RWPE1 (cell line): Measurements from ENCODE around the gene DRC7.

Experiments used
- CTCF ChIA-PET: fragments of 350-600 bp; sonication (Branson Sonifier 250); formaldehyde crosslinking; extraction: SDS; loops from one replicate; lab custom pipeline; 2021; lab: Yijun Ruan, JAX
- POLR2A ChIA-PET: fragments of 400-600 bp; formaldehyde crosslinking; extraction: SDS; loops from one replicate; lab custom pipeline; 2020; ENCODE audit warnings: antibody characterized with exemption; ENCODE audit not compliant: low non-redundant PET; lab: Yijun Ruan, JAX
- DNase-seq: peaks from one replicate; pipeline ENCODE4 v3.0.0; 2012; ENCODE audit warnings: low spot score
- H3K27ac ChIP-seq: fragments of 450-650 bp; 2 replicates; pipeline ENCODE4 v1.5.1; 2017
- TF ChIP-seq, protein P1 (sequence below): fragments of 450-650 bp; conservative IDR thresholded peaks from 2 replicates; pipeline ENCODE4 v1.5.1; 2017; ENCODE audit warnings: low read depth, mild to moderate bottlenecking

The DRC7 gene

DNA sequence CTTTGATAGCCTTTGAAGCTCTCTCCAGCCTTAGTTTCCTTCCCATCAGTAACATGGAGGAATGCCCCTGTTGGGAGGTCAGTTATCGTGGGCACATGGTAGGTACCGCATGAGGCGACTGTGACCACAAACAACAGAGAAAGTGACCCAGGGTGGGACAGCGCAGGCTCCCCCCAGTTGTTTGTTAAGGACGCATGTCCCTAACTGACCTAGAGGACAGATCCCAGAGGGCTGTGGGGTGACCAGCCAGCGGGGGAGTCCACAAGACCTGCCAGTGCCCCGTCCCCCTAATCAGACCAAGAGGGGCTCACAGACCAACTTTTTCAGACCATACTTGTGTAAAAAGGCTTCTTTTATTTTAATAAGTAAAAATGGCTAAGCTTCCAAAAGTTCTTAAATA lies 63.3 kb downstream of the DRC7 start:
- ChIA-PET CTCF (interaction anchor here (0.6 to 5.2 kb wide), 11 partner anchors 13 to 835 kb away, joined by 3 to 35 read pairs (median 4); no protein-coding TSS in a partner anchor), POLR2A (no interaction called here)
- TF ChIP-seq, protein P1, sequence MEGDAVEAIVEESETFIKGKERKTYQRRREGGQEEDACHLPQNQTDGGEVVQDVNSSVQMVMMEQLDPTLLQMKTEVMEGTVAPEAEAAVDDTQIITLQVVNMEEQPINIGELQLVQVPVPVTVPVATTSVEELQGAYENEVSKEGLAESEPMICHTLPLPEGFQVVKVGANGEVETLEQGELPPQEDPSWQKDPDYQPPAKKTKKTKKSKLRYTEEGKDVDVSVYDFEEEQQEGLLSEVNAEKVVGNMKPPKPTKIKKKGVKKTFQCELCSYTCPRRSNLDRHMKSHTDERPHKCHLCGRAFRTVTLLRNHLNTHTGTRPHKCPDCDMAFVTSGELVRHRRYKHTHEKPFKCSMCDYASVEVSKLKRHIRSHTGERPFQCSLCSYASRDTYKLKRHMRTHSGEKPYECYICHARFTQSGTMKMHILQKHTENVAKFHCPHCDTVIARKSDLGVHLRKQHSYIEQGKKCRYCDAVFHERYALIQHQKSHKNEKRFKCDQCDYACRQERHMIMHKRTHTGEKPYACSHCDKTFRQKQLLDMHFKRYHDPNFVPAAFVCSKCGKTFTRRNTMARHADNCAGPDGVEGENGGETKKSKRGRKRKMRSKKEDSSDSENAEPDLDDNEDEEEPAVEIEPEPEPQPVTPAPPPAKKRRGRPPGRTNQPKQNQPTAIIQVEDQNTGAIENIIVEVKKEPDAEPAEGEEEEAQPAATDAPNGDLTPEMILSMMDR: no peak
- peak overlapping the region; percentile 90 for H3K27ac ChIP-seq
- DNase-seq: no peak

DNA sequence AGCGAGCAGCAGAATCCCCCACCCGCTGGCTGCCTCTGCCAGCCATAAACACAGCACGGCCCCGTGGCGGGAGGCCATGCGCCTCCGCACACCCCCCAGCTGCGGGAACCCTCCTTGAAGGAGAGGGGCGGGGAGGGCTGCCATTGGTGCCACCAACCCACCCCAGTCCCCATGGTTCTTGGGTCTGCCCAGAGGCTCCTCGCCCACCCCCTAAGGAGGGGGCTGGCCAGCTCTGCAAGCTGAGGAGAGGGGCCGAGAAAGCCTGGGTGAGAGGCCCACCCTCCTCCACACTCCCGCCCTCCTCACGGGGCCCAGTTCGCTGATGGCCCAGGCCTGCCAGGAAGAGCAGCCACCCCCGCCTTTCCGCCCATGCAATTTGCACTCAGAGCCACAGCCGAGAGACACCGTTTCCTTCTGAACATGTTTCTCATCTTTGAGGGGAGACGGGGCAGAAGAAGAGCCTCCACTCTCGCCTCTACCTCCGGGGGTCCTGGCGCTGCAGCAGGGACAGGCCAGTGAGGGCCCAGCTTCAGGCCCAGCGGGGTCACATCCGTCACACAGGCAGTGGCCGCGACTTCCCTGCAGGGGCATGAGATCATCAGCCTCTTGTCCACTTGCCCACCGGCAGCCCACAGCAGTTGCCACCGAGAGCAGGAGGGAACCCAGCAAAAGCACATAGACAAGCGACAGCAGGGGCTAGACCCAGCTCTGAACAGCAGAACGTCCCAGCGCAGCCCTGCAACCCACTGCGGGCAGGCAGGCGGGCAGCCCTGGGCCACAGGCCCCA lies 63.9 kb downstream of the DRC7 start:
- ChIA-PET CTCF (interaction anchor here (0.6 to 5.2 kb wide), 5 partner anchors 12 to 213 kb away, joined by 3 to 35 read pairs (median 4); no protein-coding TSS in a partner anchor), POLR2A (no interaction called here)
- peak overlapping the region; percentile 90 for H3K27ac ChIP-seq
- TF ChIP-seq, protein P1: no peak
- no peak for DNase-seq

DNA sequence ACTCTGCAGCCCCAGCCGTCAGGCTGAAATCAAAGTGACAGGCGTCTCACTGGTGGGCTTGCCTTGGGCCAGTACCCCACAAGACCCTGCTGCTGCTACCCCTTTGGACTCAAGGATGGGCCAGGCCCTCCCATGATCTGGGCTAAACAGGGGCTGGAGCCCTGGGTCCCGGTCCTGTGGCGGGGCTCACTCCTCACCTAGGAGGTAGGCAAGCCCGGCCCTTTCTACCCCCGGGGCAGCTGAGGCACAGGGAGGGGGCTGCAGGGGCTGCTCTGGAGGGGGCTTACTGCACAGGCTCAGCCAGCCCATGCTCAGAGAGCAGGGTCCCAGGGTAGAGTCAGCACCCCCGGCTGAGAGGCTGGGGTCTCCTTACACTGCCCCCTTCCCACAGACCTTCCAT lies 64.5 kb downstream of the DRC7 start:
- CTCF ChIA-PET: interaction anchor here (1.0 to 5.2 kb wide), 2 partner anchors 43 to 104 kb away, joined by 3 to 35 read pairs; partner anchors contain the start of gene KIFC3
- DNase-seq: no peak
- TF ChIP-seq, protein P1: no peak
- peak overlapping the region; percentile 90 for H3K27ac ChIP-seq
- POLR2A ChIA-PET: no interaction called here

DNA sequence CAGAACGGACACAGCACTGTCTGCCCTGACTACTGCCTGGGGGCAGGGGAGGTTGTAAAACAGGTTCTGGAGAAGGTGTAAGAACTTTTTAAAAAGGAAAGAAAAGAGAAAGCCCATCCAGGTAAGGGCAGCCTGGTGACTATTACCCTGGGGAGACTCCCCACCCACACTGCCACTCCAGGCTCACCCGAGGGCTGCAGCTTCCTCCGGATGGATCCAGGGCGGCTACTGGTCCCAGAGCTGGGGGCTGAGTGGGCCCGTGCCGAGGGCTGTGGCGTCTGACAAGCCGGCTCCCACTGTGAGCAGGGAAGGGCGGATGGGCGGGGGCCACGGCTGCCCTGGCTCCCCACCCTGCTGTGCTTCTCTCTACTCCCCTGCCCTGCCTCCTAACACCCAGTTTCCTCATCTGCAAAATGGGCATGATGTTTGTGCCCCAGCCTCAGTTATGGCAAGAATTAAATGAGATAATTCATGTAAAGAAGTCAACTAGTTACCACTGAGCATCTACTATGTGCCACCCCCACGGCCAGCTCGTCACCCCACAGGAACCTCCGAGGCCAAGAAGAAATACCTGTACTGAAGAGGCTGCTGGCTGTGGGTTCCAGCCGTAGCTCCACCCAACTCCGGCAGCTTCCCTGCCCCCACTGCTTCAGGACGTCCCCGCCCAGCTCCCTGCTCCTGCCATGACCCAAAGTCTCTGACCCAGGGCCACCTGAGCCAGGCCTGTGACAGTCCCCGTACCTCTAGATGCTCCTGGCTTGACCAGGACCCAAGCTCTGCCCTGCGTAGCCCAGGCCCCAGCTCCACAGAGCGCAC lies 65.1 kb downstream of the DRC7 start:
- DNase-seq: peak; percentile 63
- POLR2A ChIA-PET: no interaction called here
- peak overlapping the region; percentile 90 for H3K27ac ChIP-seq
- CTCF ChIA-PET: interaction anchor here (0.6 to 5.2 kb wide), 6 partner anchors 42 to 745 kb away, joined by 3 to 35 read pairs (median 4); partner anchors contain the start of gene KIFC3
- TF ChIP-seq, protein P1: no peak

DNA sequence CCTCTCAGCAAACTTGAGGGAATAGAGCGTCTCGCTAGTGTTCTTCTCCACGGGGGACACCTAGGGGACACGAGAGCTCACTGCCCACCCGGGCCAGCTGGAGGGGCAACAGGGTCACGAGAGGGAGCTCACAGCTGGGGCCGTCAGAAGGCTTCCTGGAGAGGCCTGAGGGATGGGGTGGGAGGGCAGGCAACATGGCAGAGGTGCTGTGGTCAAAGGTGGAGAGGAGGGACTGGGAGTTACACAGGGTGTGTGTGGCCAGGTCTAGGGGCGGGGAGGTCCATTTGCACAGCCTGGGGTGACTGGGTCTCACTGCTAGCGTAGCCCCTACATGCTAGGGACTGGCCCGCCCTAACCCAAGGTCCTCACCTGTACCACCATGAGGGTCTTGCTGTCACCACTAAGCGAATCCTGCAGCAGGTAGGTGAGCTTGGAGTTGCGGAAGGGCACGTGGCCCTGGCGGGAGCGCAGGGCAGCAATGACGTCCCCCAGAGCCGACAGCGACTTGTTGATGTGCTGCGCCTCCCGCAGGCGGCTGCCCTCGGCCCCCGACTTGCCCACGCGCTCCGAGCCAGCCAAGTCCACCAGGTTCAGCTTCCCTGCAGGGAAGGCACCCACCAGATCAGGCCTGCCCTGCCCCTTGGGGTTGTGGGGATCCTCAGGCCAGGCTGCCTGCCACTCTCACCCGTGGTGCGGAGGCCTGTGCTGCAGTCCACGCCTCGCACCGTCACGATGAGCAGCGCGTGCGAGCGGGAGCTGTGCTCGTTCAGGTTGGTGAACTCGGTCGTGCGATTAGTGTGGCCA lies 66.0 kb downstream of the DRC7 start:
- TF ChIP-seq, protein P1: no peak
- CTCF ChIA-PET: interaction anchor here (0.7 to 5.2 kb wide), 3 partner anchors 49 to 139 kb away, joined by 3 to 35 read pairs (median 7); no protein-coding TSS in a partner anchor
- POLR2A ChIA-PET: no interaction called here
- DNase-seq: no peak
- peak overlapping the region; percentile 90 for H3K27ac ChIP-seq
